Mesothelial cell of epicardium (in vitro differentiated cells): ENCODE results near the gene CANX. TPM values are rescaled to one million over a fixed set of nuclear protein-coding genes. Genes with fewer than 3 reads are reported as not detected.
A peak's percentile ranks its signal among the peaks of the same experiment; 100 is the strongest.

Experiments
- DNase-seq, 2 experiments: peaks; one replicate each; pipeline ENCODE4 v3.0.0; 2021; ENCODE audit warnings: low spot score in 2 of 2; ENCODE audit not compliant: unreplicated experiment in 2 of 2
- H3K27ac Mint-ChIP-seq: 2 replicates; pipeline ENCODE4 v1.8.0; 2021; ENCODE audit warnings: mixed read lengths
- H3K27me3 Mint-ChIP-seq: 2 replicates; pipeline ENCODE4 v1.8.0; 2021; ENCODE audit warnings: low read depth, mixed read lengths
- H3K36me3 Mint-ChIP-seq: 2 replicates; pipeline ENCODE4 v1.8.0; 2021; ENCODE audit warnings: mixed read lengths
- H3K4me1 Mint-ChIP-seq: 2 replicates; pipeline ENCODE4 v1.8.0; 2021; ENCODE audit warnings: mixed read lengths
- H3K4me3 Mint-ChIP-seq: 2 replicates; pipeline ENCODE4 v1.8.0; 2021; ENCODE audit warnings: mild to moderate bottlenecking, moderate library complexity, mixed read lengths
- H3K9me3 Mint-ChIP-seq: 2 replicates; pipeline ENCODE4 v1.8.0; 2021; ENCODE audit warnings: mixed read lengths
- CTCF ChIP-seq: fragments of 200-600 bp; sonication (generic); IDR thresholded peaks from one replicate; pipeline ENCODE4 v1.5.0; 2021; ENCODE audit warnings: antibody characterized with exemption; ENCODE audit not compliant: unreplicated experiment
- total RNA-seq: library from RNA; stranded (reverse); gene quantifications from 3 replicates; pipeline ENCODE4 v1.2.1, GENCODE V29; 2021

CANX gene
- total RNA-seq, 1 donor from 2014 or later: 500 TPM

GRCh38 chr5:179727106-179727505, 28.3 kb downstream of the CANX start:
- H3K27me3 Mint-ChIP-seq: no peaks in the 10 kb centered on the region
- H3K4me3 Mint-ChIP-seq: no peak overlapping the region
- H3K4me1 Mint-ChIP-seq: peaks cover 11% of the 10 kb centered on the region
- H3K27ac Mint-ChIP-seq: no peak overlapping the region
- no peaks in the 10 kb centered on the region for H3K9me3 Mint-ChIP-seq
- DNase-seq: no peak
- TF ChIP-seq CTCF: no peak
- H3K36me3 Mint-ChIP-seq: peaks cover 49% of the 10 kb centered on the region

- Mint-ChIP-seq H3K27ac (no peak overlapping the region), H3K27me3 (no peaks in the 10 kb centered on the region), H3K9me3 (no peaks in the 10 kb centered on the region), H3K36me3 (peaks cover 32% of the 10 kb centered on the region), H3K4me3 (no peak overlapping the region), H3K4me1 (peaks cover 17% of the 10 kb centered on the region)
- no peak for TF ChIP-seq CTCF
- DNase-seq: no peak
These were observed 30.5 kb downstream of the CANX start for GRCh38 chr5:179729303-179729702.

- peaks cover 21% of the 10 kb centered on the region for H3K4me1 Mint-ChIP-seq
- no peak for TF ChIP-seq CTCF
- peaks cover 29% of the 10 kb centered on the region for H3K36me3 Mint-ChIP-seq
- H3K4me3 Mint-ChIP-seq: no peak overlapping the region
- H3K27ac Mint-ChIP-seq: peak overlapping the region; percentile 33
- DNase-seq: no peak
- H3K27me3 Mint-ChIP-seq: no peaks in the 10 kb centered on the region
- H3K9me3 Mint-ChIP-seq: no peaks in the 10 kb centered on the region
These were observed 31.0 kb downstream of the CANX start for GRCh38 chr5:179729727-179730126.

GRCh38 chr5:179730356-179730755, 31.6 kb downstream of the CANX start:
- no peak overlapping the region for H3K4me3 Mint-ChIP-seq
- no peak for DNase-seq
- H3K27ac Mint-ChIP-seq: peak overlapping the region; percentile 84
- no peak for TF ChIP-seq CTCF
- peaks cover 29% of the 10 kb centered on the region for H3K36me3 Mint-ChIP-seq
- H3K4me1 Mint-ChIP-seq: peaks cover 24% of the 10 kb centered on the region
- H3K9me3 Mint-ChIP-seq: no peaks in the 10 kb centered on the region
- H3K27me3 Mint-ChIP-seq: no peaks in the 10 kb centered on the region

- Mint-ChIP-seq H3K27ac (peak overlapping the region; percentile 84), H3K4me1 (peaks cover 25% of the 10 kb centered on the region), H3K27me3 (no peaks in the 10 kb centered on the region), H3K9me3 (no peaks in the 10 kb centered on the region), H3K36me3 (peaks cover 29% of the 10 kb centered on the region), H3K4me3 (no peak overlapping the region)
- no peak for TF ChIP-seq CTCF
- DNase-seq: no peak
These were observed 32.1 kb downstream of the CANX start for GRCh38 chr5:179730852-179731251.
